Dendritic cell treated with granulocyte-macrophage colony-stimulating factor and Interleukin-4, amounts not matched to agents 40 ng/mL and 50 ng/mL, for 4 days (primary cell): ENCODE results near the gene CAPZA1.

Source experiments
- H3K27ac Mint-ChIP-seq: one replicate; pipeline ENCODE4 v1.8.0; 2022; ENCODE audit warnings: mild to moderate bottlenecking, mixed read lengths
- H3K27me3 Mint-ChIP-seq: one replicate; pipeline ENCODE4 v1.8.0; 2022; ENCODE audit warnings: mild to moderate bottlenecking, mixed read lengths
- H3K36me3 Mint-ChIP-seq: one replicate; pipeline ENCODE4 v1.8.0; 2022; ENCODE audit warnings: low read depth, mixed read lengths
- H3K4me1 Mint-ChIP-seq: one replicate; pipeline ENCODE4 v1.8.0; 2022; ENCODE audit warnings: low read depth, mixed read lengths
- H3K4me3 Mint-ChIP-seq: one replicate; pipeline ENCODE4 v1.8.0; 2022; ENCODE audit warnings: mild to moderate bottlenecking, moderate library complexity, mixed read lengths
- H3K9me3 Mint-ChIP-seq: one replicate; pipeline ENCODE4 v1.8.0; 2022; ENCODE audit warnings: mixed read lengths
- intact Hi-C: fragments of 100-400 bp; cut with micrococcal nuclease; formaldehyde crosslinking; loops from one replicate; pipeline ENCODE4 v1.15.0; 2022

CAPZA1 gene

DNA sequence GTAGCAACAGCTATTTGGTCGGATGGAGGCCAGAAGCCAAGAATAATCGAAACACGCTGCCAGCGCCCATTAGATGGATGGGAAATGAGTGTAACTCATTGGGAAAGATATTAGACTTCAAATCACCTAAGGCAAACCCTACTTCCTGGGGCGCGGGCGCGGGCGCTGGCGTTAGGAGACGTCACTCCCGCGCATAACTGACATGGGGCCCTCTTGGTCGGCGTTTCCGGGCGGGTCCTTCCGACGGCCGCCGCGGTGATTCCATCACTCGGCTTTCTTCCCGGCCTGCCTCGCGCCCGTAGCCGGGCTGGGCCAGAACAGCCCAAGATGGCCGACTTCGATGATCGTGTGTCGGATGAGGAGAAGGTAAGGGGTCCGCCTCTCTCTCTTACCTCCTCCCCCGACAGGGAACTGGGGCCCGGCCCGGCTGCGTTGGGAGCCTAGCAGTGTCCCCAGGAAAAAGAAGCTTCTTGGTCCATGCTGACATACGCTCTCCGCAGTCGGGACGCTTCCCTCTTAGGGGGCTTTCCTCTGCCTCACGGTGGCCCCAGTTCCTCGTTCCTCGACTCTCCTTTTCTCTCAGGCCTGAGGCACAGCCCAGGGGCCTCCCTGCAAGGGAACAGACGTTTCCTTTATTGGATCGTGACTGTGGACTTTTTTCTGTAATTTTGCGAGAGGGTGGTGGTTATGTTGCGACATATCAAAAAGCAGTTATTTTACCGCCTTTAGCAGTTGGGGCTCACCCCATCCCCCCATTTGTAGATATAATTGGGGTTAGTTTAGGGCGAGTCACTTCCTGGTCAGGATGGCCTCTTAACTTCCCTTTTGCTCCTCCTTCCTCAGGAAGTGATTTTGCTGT lies at the start of gene CAPZA1:
CAPZA1 (plus strand) TSS at position 315 of the 859 bp plus-strand sequence; CDS start at position 328, 13 bp downstream.
- peak within 1 kb of the TSS; percentile 97 for H3K4me3 Mint-ChIP-seq
- H3K9me3 Mint-ChIP-seq = no peaks in the 10 kb centered on the region
- H3K27ac Mint-ChIP-seq = peak within 1 kb of the TSS; percentile 99
- intact Hi-C loops = loop anchor here (1.0 to 10.0 kb wide), 4 partner anchors 83 to 223 kb away; partner anchors contain the start of genes CTTNBP2NL and WNT2B
- H3K27me3 Mint-ChIP-seq = no peaks in the 10 kb centered on the region
- H3K36me3 Mint-ChIP-seq = peaks cover 54% of the 10 kb centered on the region
- H3K4me1 Mint-ChIP-seq = peaks cover 29% of the 10 kb centered on the region

DNA sequence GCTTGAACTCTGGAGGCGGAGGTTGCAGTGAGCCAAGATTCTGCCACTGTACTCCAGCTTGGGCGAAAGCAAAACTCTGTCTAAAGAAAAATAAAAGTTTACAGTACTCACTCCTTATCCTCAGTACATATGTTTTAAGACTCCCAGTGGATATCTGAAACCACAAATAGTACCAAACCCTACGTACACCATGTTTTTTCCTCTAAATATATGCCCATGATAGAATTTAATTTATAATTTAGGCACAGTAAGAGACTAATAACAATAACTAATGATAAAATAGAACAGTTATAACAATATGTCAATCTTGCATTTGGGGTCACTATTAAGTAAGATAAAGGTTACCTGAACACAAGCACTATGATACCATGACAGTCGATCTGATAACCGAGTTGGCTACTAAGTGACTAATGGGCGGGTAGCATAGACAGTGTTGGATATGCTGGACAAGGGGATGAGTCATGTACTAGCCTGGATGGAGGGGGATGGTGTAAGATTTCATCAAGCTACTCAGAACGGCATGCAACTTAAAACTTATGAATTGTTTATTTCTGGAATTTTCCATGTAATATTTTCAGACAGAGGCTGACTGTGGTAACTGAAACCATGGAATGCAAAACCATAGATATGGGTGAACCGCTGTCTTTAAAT lies 44.4 kb upstream of the CAPZA1 start:
- Mint-ChIP-seq H3K27ac (no peak overlapping the region), H3K9me3 (no peaks in the 10 kb centered on the region), H3K4me3 (no peak overlapping the region), H3K27me3 (no peaks in the 10 kb centered on the region), H3K36me3 (peaks cover 74% of the 10 kb centered on the region), H3K4me1 (no peaks in the 10 kb centered on the region)
- intact Hi-C loops = no loop called here

DNA sequence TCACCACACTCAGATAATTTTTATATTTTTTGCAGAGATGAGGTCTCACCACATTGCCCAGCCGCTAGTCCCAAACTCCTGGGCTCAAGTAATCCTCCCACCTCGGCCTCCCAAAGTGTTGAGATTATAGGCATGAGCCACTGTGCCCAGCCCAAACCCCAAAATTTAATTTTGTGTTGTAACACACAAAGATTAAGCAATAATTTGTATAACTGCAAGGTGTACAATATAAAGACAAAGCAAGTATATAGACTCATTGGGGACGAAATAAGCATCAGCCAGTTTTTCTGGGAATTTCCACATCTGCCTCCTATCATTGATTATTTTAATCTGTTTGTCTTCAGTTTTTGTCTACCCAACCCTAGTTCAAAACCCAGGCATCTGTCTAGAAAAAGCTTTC lies 43.4 kb upstream of the CAPZA1 start:
- no peak overlapping the region for H3K27ac Mint-ChIP-seq

DNA sequence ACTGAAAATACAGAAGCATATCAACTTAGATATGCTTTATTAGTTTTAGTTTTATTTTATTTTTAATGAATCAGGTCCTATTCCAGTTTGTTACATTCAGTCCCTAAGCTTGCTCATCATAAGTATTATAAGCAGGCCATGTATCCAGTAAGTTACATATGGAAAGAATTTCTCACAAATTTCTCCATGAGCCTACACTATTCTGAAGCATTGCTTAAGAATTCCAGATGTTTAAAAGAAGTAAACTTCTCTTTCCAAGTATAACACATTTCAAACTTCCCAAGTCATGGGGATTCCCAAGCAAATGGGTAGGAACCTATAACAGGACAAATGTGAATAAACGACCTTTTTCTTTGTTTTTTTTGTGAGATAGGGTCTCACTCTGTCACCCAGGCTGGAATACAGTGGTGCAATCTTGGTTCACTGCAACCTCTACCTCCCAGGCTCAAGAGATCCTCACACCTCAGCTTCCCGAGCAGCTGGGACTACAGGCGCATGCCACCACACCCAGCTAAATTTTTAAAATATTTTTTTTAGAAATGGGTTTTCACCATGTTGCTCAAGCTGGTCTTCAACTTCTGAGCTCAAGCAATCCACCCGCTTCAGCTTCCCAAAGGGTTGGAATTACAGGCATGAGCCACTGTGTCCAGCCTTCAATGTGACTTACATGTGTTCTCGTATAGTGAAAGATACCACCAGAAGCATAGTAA lies 39.7 kb upstream of the CAPZA1 start:
- H3K4me3 Mint-ChIP-seq = no peak overlapping the region
- H3K27ac Mint-ChIP-seq = no peak overlapping the region
- no peaks in the 10 kb centered on the region for H3K4me1 Mint-ChIP-seq
- H3K9me3 Mint-ChIP-seq = no peaks in the 10 kb centered on the region
- peaks cover 56% of the 10 kb centered on the region for H3K36me3 Mint-ChIP-seq
- intact Hi-C loops = no loop called here
- H3K27me3 Mint-ChIP-seq = no peaks in the 10 kb centered on the region

More for the DNA sequence above, 43.4 kb upstream of the CAPZA1 start:
- H3K4me1 Mint-ChIP-seq = no peaks in the 10 kb centered on the region
- H3K36me3 Mint-ChIP-seq = peaks cover 72% of the 10 kb centered on the region
- intact Hi-C loops = no loop called here
- H3K4me3 Mint-ChIP-seq = no peak overlapping the region
- H3K9me3 Mint-ChIP-seq = no peaks in the 10 kb centered on the region
- H3K27me3 Mint-ChIP-seq = no peaks in the 10 kb centered on the region

DNA sequence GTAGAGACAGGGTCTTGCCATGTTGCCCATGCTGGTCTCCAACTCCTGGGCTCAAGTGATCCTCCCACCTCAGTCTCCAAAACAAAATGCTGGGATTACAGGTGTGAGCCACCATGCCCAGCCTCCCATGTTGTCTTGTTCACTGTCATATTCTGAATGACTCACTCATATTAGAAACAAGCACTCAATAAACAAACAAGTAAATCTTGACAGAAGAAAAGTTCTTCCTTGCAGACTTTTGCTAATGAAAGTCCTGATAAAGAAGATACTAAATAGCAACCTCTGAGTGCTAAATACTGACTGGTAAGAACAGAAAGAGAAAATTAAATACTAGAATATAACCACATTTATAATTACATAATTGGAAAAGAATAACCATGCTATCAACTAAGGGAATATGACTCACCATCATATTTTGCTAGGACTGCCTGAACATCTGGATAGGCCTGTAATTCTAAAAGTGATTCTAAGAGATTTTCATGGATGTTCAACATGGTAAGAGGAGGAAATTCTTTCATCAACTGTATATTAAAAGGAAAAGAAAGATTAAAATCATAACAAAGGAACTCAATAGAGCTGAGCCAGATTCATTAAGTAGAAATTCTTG lies 37.9 kb upstream of the CAPZA1 start:
- no peaks in the 10 kb centered on the region for H3K9me3 Mint-ChIP-seq
- no peak overlapping the region for H3K27ac Mint-ChIP-seq
- peaks cover 44% of the 10 kb centered on the region for H3K36me3 Mint-ChIP-seq
- no peaks in the 10 kb centered on the region for H3K27me3 Mint-ChIP-seq
- H3K4me3 Mint-ChIP-seq = no peak overlapping the region
- H3K4me1 Mint-ChIP-seq = no peaks in the 10 kb centered on the region
- intact Hi-C loops = no loop called here

DNA sequence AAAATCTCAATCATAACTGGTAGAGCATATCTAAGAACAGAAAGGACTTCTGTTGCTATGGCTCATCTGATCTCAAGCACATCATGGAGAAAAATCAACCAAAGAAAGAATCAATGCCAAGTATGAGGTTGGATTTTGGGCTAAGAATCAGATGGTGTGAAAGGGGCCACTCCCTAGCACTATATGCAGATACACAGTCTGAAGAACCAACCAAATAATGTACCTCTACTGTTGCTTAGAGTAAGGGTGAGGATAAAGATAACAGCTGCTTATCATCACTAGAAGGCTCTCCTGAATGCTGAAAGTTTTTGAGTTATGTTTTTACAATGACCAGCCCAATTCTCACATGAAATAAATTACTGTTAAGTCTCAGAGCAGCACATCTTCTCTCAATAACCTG lies 36.3 kb upstream of the CAPZA1 start:
- intact Hi-C loops = no loop called here
- Mint-ChIP-seq H3K4me3 (no peak overlapping the region), H3K36me3 (peaks cover 45% of the 10 kb centered on the region), H3K4me1 (no peaks in the 10 kb centered on the region), H3K9me3 (no peaks in the 10 kb centered on the region), H3K27me3 (no peaks in the 10 kb centered on the region), H3K27ac (no peak overlapping the region)

DNA sequence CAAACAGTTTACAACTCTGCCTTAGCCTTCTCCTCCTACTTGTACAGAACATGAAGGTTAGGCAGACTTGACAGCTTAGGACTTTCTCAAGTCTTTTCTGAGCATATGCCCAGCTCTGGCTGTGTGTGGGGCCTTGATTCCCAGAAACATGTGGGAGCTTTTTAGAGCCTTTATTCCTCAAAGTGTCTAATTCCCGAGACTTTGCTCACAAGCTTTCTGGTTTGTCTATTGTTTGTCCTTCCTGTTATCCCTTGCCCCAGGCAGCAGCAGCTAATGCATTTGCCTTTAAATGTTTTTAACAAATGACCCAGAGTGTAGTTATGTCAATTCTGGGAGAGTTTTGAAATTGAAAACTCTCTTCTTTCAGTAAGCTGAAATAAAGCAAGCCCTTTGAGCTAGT lies 29.9 kb upstream of the CAPZA1 start:
- H3K27me3 Mint-ChIP-seq = no peaks in the 10 kb centered on the region
- intact Hi-C loops = no loop called here
- H3K4me3 Mint-ChIP-seq = no peak overlapping the region
- no peaks in the 10 kb centered on the region for H3K9me3 Mint-ChIP-seq
- no peaks in the 10 kb centered on the region for H3K4me1 Mint-ChIP-seq
- no peak overlapping the region for H3K27ac Mint-ChIP-seq
- peaks cover 42% of the 10 kb centered on the region for H3K36me3 Mint-ChIP-seq

DNA sequence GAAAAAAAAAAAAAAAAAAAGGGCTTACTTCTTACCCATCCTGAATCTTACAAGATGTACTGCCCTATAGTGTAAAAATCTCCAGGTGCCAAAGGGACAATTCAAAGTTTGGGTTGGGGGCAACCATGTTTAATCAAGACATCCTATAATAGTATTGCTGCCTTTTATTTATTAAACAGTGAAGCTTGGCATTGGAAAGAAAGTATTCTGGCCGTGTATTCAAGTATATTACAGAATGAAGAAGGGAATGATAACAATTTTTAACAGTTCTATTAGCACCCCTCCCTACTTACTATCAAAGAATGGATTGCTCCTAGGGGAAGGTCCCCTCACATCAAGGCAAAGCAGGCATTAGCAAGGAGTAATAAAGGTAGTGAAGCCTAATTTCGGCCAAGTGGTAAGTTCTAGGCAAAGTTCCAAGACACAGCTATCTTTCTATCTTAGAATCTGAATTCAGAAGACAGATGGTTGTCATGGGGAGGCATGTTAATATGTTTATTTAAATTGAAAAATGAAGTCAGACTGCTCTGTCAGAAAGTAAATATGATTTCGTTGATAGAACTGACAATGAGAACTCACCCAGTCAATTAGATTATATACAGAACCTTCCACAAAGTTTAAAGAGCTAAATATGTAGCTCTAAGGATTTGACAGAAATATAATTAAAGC lies 25.3 kb upstream of the CAPZA1 start:
- Mint-ChIP-seq H3K4me1 (no peaks in the 10 kb centered on the region), H3K9me3 (no peaks in the 10 kb centered on the region), H3K27me3 (no peaks in the 10 kb centered on the region), H3K27ac (no peak overlapping the region), H3K4me3 (no peak overlapping the region), H3K36me3 (peaks cover 27% of the 10 kb centered on the region)
- intact Hi-C loops = no loop called here

DNA sequence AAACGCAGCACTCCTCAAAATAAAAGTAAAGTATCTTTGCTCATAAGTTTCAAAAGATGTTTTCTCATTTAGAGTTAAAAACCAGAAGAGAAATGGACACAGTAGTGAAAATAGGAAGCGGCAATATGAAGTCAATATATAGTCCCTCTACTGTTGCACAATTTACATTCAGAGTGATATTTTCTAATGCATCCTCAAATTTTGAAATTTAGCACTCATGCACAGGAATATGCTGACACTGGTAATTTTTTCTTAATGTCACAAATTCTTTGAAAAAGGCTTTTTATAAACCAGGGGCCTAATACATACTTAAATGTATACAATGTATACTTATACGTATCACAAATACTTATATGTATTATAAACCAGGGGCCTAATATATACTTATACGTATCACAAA lies 20.2 kb upstream of the CAPZA1 start:
- Mint-ChIP-seq H3K4me3 (no peak overlapping the region), H3K4me1 (no peaks in the 10 kb centered on the region), H3K9me3 (no peaks in the 10 kb centered on the region), H3K27me3 (no peaks in the 10 kb centered on the region), H3K27ac (no peak overlapping the region), H3K36me3 (peaks cover 54% of the 10 kb centered on the region)
- intact Hi-C loops = no loop called here

DNA sequence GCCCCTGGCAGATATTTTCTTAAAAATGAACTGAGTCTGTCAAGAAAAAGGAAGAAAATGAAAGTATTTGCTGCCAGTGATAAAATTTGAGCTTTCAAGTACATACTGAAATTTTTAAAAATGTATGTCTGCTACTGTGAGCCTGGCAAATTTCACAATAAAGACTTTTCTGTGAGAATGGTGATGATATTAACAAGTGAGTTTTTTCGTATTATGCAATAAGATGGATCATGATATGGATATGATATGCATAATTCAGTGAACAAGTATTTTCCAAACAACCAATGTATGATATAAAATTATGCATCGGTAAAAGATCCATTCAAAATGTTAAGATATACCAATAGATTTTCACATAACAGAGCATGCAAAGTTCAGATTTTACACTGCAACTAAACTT lies 16.6 kb upstream of the CAPZA1 start:
- Mint-ChIP-seq H3K9me3 (no peaks in the 10 kb centered on the region), H3K4me3 (no peak overlapping the region), H3K36me3 (peaks cover 71% of the 10 kb centered on the region), H3K27ac (no peak overlapping the region), H3K27me3 (no peaks in the 10 kb centered on the region), H3K4me1 (peaks cover 23% of the 10 kb centered on the region)
- intact Hi-C loops = no loop called here

DNA sequence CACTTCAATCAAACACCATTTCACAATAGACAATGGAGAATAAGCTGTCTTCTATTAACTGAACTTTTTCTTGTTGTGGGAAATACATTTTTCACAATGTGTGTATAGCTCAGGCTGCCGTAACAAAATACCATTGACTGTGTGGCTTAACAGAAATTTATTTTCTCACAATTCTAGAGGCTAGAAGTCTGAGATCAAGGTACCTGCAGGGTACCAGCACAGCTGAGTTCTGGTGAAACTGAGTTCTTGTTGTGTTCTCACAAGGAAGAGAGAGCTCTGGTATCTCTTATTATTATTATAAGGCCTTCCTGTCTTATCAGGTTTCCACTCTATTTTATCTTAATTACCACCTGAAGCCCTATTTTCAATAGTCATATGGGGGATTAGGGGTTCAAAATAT lies 16.1 kb upstream of the CAPZA1 start:
- H3K9me3 Mint-ChIP-seq = no peaks in the 10 kb centered on the region
- no peaks in the 10 kb centered on the region for H3K27me3 Mint-ChIP-seq
- peaks cover 75% of the 10 kb centered on the region for H3K36me3 Mint-ChIP-seq
- H3K4me3 Mint-ChIP-seq = no peak overlapping the region
- peaks cover 23% of the 10 kb centered on the region for H3K4me1 Mint-ChIP-seq
- intact Hi-C loops = no loop called here
- no peak overlapping the region for H3K27ac Mint-ChIP-seq

DNA sequence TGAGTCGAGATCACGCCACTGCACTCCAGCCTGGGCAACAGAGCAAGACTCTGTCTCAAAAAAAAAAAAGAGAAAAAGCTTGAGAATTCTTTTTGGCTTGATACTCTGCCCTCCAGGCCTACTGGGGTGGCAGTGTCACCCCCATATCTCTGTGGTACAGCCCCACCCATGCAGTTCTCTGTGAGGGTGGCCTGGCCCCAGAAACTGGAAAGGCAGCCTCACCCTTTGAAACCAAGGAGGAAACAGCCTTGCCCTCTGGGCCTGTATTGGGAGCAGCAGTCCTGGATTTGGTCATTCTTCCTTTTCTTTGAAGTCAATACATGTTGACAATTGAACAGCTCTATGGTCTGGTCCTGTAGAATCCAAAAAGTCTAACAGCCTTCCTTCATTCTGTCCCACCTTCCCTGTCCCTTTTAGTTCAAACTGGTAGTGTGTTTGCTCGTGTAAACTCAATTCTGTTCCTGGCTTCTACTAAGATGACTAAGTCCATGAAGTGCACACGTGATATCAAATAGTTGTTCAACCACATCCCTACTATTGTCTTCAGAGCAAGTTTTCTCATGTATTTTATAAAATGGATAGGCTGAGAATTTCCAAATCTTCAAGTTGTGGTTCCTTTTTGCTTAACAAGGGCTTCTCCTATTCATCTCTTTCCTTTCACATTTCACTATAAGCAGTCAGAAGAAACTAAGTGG lies 13.9 kb upstream of the CAPZA1 start:
- H3K27ac Mint-ChIP-seq = peak overlapping the region; percentile 23

More for the DNA sequence above, 13.9 kb upstream of the CAPZA1 start:
- Mint-ChIP-seq H3K4me1 (peaks cover 23% of the 10 kb centered on the region), H3K36me3 (peaks cover 90% of the 10 kb centered on the region), H3K27me3 (no peaks in the 10 kb centered on the region), H3K4me3 (no peak overlapping the region), H3K9me3 (no peaks in the 10 kb centered on the region)
- intact Hi-C loops = no loop called here
